ENCODE data around the gene MRPL39.

MRPL39 gene

DNA sequence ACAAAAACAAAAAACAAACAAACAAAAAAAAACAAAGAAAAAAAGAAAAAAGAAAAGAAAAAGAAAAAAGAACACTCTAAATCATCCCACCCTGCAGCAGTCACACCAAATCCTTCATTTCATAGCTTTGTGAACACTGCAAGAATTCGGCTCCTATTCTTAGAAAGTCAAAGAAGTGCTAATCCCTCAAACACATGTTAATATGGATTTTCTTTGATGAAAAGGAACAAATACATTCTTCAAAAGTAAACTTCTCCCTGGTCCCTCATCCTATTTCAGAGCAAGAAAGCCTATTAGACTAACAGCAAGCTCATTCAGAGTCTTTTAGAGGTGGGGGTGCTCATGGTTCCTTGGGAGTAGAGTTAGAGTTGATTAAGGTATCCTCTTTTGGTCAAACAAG lies 7.2 kb upstream of the MRPL39 start:
- no peak for DNase-seq (ENCODE audit: low spot score)

DNA sequence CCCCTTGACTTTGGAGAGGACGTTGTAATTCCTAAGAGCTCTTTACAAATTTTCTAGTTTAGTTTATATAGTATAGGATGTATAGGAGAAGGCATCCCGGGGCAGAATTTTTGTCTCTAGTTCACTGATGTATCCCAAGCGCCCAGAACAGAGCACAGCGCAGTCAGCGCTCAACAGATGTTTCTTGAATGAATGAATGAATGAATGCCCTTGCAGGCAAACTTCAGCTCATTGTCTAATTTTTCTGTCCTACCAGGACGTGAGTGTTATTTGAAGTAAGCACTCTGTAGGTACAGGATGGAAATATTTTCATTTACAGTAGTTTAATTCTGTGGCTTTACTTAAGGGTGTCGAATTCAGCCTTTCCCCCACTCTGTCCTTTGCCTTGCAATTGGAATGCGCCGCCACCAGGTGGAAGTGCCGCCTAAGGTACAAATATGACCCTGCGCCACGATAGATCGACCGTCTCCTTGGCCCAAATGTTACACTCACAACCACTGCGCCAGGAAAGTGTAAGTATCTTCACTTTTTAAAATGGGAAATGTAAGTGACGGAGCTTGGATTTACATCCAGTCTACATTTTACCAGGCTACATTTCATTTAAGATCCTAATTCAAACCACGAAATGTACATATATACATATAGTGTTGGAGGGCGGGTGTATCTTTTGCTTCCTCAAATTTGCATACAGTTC lies 910 bp upstream of the MRPL39 start:
- peak; percentile 87 for DNase-seq (ENCODE audit: low spot score)

DNA sequence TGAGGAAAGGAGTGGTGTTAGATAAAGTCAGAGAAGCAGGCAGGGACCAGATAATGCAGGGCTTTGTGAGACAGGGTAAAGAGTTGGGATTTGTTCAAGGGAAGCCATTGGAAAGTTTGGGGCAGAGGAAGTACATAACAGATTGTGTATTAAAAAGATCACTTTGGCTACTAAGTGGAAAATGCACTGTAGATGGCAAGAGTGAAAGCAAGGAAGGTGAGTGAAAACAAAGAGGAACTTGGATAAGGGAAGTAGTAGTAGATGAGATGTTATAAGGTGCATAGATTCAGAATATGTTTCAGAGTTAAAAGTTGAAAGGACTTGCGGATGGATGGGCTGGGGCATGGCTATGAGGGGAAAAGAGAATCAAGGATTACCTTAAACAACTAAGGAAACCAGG lies 17.4 kb downstream of the MRPL39 start:
- DNase-seq (ENCODE audit: low spot score): no peak

DNA sequence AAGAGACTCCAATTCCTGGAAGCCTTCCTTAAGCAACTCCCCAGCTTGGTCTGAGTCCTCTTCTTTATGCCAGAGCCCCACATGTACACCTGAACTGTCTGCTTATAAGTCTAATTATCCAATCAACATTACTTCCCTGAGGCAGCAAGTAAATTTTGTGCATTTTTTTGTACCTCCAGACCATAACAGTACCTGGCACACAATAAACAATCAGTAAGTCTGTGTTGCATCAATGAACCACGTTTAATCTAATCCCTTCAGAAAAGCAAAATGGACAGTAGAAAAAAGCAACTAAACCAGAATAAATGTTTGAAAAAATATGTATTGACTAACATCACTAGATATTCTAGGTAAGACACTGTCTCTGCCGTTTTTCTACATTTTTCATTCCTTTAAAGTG lies 20.5 kb downstream of the MRPL39 start:
- no peak for DNase-seq (ENCODE audit: low spot score)

DNA sequence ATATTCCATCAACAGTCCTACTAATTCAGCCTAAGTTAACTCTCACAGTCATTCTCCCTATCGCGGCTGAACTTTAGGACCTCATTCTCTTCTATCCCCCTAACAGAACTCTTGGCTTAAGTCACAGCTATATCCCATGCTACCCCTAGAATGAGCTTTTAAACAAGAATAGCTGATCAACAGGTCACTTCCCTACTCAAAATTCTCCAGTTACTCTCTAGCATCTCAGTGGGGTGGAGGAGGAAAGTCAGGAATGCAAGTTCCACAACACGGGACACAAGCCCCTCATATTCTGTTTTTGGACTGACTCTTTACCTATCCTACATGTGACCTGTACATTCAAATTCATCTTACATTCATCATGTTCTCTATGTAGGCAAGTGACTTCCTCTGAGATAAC lies 21.0 kb downstream of the MRPL39 start:
- DNase-seq (ENCODE audit: low spot score): no peak

DNA sequence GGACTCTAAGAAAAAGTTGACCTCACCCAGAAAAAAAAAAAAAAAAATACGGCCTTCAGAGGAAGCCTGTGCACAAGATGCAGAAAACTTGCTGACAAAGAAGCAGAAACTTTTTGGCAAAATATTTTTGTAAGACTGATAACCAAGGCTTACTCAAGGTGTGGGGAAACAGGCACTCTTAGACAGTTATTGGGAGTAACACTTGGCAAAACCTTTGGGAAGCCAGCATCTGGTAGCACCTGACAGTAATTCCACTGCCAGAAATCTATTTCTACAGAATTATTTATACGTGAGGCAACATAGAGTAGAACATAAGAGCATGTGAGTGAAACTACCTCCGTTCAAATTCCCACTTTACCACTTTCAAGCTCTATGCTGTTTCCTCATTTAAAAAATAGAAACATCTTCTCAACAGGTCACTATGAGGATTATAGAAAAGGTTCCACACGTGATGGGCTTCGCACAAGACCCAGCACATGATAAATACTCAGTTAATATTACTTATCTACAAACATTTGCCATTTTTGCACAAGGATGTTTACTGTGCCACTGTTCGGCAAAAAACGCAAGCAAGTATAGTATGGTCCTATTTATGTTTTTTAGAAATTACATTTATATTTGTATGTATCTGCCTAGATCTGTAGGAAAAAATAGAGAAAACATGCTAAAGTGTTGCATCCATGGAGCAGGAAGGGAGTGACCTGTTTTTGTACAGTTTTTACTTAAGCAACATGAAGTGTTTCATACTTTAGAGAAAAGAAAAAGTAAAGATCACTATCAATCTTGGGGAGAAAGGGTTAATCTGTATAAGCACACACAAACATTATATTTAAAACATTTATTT lies 22.2 kb downstream of the MRPL39 start:
- DNase-seq (ENCODE audit: low spot score): no peak

DNA sequence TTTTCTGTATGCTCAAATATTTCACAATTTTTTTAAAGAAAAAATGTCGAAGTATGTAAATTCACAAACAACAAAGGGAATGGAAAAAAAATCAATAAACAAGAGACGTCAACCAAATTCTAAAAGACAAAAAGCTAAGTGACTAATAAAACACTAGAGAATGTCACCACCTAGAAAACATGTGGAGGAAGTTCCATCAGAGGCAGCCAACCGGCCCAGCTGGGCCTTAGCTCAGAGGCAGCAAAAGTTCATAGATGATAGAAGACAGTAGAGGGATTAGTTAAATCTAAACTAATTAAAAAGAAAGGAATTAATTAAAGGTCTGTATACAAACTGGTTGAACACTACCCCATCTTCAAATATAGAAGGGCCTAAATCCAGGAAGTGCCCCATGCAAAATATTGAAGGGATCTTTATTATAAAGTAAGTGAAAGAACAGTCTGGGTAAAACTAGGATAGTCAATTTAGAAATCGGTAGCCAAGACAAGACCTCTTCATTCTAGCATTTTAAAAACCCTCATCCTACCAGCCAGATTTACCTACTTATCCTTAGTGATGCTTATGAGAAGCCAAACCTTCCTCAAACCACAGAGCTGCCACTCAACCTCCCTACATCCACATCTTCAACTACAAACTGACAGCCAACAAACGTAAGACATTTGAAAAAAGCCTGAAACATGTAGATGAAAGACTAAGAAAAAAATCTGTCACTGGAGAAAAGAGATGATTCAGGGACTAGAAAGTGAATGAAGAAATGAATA lies 23.7 kb downstream of the MRPL39 start:
- DNase-seq (ENCODE audit: low spot score): no peak

DNA sequence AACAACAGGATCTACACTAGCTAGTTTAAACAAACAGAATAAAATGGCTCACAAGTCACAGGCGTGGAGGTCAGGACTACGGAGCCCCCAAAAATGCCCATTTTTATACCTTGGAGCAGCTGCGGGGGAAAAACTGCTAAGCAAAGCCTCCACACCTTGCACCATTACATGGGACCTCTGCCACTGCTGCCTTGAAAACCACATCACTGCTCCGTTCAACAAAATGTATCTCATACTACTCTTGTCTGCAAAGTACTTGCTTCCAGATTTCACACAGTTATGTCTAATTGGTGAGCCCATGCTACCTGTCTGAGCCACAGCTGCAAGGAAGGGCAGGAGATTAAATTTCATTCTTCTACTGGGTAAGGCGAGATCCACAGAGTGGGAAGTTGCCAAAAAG lies 24.4 kb downstream of the MRPL39 start:
- no peak for DNase-seq (ENCODE audit: low spot score)

DNA sequence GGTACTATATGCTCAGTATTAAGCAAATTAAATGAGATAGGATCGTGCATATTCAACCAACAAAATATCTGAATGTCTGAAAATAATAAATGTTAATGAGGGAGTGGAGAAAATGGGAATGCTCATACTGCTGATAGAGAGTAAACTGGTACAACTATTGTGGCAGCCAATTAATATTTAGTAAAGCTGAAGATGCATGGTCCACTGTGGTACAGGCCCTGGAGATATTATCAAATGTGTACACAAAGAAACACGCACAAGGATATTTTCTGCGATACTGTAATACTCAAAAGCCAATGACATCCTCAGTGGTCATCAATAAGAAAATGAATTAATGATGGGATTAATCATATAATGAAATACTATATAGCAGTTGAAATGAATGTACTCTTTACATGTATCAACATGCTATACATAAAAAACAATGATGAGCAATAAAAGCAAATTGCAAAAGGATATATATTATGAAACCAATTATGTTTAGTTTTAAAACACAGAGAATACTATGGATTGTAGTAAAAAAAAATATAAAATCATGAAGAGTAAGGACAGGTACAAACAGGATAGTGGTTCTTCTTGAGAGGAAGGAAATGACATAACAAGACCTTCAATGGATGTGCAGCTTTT lies 25.0 kb downstream of the MRPL39 start:
- DNase-seq (ENCODE audit: low spot score): no peak

DNA sequence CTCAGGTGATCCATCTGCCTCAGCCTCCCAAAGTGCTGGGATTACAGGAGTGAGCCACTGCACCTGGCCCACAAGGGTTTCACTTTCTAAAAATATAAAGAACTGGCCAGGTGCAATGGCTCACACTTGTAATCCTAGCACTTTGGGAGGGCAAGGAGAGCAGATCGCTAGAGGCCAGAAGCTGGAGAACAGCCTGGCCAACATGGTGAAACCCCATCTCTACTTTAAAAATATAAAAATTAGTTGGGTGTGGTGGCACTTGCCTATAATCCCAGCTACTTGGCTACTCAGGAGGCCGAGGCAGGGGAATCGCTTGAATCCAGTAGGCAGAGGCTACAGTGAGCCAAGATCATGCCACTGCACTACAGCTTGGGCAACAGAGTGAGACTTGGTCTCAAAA lies 25.7 kb downstream of the MRPL39 start:
- DNase-seq (ENCODE audit: low spot score): no peak

DNA sequence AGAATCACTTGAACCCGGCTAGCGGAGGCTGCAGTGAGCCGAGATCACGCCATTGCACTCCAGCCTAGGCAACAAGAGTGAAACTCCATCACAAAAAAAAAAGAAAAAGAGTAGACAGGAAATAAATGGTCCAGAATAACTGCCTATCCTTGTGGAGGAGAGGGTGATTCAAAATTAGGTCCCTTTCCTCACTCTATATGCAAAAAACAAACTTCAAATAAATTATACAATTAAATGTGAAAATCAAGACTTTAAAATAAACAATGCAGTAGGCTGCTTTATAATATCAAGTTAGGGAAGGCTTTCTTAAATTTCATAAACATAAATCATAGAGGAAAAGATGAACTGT lies 26.4 kb downstream of the MRPL39 start:
- DNase-seq (ENCODE audit: low spot score): no peak

DNA sequence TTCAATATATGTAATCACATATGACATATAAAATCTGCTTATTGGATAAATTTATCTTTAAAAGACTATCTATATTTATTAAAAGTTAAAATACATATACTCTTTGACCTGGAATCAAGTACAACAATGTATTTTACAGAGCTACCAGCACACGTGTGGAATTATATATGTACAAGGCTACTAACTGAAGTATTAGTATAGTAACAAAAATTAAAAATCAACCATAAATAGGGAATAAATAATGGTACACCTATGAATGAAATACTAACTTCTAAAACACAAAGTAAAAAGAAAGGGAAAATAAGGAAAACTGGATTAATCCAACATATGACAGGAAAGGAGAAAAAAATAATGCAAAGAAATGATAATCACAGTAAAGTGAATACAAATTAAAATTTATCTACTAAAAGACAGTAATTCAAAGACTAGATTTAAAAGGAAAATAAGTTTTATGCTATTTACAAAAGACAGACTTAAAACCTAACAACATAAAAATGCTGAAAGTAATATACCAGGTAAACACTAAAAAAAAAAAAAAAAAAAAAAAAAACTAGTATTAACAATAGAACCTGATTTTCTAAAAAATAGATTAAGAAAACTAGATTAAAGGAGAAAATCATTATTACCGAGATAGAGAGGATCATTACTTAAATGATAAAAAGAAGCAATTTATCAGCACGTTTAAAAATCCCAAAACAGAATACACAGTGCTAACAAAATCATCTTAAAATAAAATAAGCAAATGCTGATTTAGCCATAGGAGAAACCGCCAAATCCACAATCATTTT lies 27.9 kb downstream of the MRPL39 start:
- DNase-seq (ENCODE audit: low spot score): no peak

DNA sequence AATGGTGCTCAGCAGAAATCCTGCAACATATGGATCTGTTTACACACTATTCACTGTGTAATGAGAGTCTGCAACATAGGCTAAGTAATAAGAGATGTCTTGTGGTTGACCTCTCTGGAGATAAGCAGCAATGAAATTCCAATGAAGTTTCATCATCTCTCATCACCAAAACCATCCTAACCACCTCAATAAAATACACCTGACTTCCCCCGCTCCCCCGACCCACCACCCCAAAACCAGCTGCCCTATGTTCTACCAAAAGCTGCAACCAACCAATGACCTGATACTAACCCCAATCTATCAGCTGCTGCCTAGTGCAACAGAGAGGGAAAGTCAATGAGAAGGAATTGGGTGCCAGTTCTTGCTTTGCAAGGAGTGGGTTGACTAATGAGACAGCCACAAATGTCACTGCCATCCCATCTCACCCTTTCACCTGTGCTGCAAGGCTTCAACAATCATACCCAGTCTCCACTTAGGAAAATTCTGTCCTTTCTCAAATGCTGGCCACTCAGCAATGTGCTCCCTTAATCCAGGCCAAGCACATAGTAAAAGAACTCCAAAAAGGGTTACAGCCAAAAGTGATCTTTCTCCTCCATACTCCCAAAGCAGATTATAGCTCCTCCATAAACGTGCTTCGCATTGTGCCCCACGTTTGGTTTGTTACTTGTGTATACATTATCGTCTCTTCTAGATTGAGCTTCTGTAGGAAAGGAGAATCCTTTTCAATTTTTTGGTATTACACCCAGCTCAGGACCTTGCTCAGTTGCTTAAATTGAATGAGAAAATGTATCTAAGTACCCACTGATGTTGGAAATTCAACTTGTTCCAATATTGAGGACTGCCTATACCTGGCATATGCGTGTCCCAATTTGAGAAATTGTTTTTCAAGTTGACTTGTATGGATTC lies 29.0 kb downstream of the MRPL39 start:
- no peak for DNase-seq (ENCODE audit: low spot score)

DNA sequence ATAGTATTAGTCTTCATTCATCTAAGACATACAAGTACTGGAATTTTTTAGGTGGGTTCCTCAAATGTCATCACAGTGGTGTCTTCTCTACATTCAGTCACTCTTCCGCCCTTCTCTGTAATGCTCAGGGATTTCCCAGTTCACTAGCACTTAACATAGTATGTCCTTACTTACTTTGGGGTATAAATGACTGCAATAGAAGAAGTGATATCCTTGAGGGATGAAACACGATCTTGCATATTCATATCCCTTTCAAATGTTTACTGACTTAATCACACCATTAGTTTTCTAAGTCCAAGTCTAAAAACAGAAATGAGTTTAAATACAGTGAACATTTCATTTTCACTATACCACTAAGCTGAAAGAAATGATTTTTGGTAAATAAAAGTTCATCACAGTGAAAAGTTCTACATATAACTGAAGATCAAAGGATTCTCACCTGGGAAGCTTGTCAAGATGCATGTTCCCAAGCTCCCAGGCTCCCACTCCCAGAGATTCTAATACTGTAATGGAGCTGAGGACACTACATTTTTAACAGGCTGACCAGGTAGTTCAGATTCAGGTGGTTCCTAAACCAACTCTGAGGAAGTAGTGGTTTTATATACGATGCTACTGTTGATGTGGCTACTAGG lies 29.7 kb downstream of the MRPL39 start:
- DNase-seq (ENCODE audit: low spot score): no peak

DNA sequence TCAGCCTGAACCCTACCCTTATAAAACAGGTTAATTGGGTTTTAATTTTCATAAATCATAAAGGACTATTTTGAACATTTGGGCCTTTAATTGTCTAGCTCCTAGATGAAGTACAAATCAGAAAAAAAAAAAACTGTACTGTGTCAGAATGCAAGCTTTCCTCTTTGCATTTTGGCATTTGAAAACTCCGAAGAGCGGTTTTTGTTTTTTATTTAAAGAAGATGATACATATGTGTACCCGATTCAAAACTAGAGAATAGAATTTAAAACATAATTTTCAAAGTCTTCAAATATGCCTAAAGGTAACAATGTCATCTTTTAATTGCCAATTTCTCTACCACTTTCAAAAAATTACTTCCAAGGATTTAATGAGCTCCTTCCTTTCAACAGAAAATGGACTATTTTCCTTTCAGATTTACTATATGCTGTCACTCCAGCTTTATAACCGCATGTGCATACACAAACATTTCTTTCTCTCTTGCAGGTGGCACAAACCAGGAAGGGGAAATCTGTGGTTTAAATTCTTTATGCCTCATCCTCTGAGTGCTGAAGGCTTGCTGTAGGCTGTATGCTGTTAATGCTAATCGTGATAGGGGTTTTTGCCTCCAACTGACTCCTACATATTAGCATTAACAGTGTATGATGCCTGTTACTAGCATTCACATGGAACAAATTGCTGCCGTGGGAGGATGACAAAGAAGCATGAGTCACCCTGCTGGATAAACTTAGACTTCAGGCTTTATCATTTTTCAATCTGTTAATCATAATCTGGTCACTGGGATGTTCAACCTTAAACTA lies 33.7 kb downstream of the MRPL39 start:
- DNase-seq (ENCODE audit: low spot score): no peak

DNA sequence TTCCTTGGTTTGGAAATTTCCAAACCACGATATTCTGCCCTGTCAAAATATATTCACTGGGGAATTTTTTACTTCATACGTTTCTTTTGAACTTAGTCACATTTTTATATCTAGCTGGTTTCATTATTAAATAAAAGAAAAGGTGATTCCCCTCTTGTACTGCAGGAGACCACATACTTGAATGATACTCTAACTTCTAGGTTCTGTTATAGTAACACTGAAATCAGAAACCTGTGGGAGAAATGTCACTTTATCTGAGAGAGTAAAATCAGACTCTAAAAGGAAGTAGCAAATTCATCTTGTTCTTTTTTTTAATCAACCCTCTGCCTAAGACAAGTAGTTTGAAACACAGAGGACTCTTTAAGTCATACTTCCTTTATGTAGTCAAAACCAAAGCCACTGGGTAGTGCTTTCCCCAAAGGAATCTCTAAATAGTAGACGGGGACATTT lies 34.4 kb downstream of the MRPL39 start:
- no peak for DNase-seq (ENCODE audit: low spot score)

DNA sequence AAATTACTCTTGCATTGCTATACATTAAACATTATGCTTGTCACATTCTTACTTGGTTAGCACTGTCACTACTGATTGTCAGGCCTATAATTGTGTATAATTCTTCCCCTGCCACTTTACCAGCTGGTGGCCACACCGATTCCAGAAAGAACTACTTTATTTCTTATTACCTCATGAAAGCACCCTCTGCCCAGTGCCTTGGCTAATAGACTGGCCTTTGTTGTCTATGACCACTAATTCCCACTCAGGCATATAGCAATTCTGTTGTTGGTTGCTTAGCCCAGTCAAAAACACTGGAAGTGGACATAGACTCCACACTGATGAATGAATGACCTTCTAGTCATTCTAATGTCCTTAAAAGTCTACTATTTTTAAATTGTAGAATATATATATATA lies 35.6 kb downstream of the MRPL39 start:
- no peak for DNase-seq (ENCODE audit: low spot score)

DNA sequence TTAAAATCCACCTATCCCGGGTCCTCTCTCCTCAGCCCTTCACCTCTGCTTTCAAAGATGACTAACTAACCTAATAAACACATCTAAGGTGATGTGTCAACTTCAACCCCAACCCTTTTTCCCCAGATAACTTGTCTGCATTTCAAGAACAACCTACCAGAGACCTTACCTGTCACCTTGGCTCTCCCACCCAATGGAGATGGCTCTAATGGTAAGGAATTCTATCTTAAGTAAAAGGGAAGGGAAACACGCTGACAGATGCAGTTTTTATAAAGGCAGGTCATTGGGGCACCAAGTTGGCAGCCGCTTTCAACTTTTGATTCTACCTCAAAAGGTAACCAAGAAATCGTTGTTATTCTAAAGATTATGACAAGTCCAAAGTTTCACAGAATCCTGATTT lies 37.6 kb downstream of the MRPL39 start:
- DNase-seq (ENCODE audit: low spot score): no peak

DNA sequence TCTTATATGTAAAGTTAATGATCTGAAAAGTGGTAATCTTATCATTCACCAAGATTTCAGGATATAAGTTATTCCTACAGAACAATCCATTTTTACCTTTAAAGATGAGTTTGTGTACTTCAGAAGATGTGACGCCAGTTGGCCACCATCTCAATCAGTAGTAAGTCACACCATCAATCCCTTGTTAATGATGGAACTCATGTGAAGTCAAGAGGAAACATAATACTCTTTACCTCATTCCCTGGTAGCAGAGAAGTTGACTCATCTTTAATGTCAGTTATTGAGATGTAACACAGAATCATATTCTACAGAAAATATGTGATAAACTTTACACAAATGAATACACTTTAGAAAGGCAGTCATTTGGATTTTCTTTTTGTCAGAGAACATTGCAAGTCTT lies 38.2 kb downstream of the MRPL39 start:
- DNase-seq (ENCODE audit: low spot score): no peak

Measured in cerebellar cortex (tissue), 1 donor.